ENCODE measurements around the gene WDR27.
"Not testable (repeated sequence)": the region's sequence is repeated elsewhere in the genome, so short reads cannot be mapped to it uniquely, and the experiment has no call there.

The WDR27 gene

GRCh38 chr6:169479783-169480495 is 221.9 kb downstream of the WDR27 start:
- DNase-seq (ENCODE audit: low spot score): no peak

- no peak for DNase-seq (ENCODE audit: low spot score)
These were observed 227.5 kb downstream of the WDR27 start for GRCh38 chr6:169474362-169474761.

- no peak for DNase-seq (ENCODE audit: low spot score)
These were observed 228.2 kb downstream of the WDR27 start for GRCh38 chr6:169473663-169474062.

GRCh38 chr6:169472786-169473416 is 228.9 kb downstream of the WDR27 start:
- no peak for DNase-seq (ENCODE audit: low spot score)

- no peak for DNase-seq (ENCODE audit: low spot score)
These were observed 231.0 kb downstream of the WDR27 start for GRCh38 chr6:169470790-169471189.

GRCh38 chr6:169469028-169469427 is 232.8 kb downstream of the WDR27 start:
- no peak for DNase-seq (ENCODE audit: low spot score)

GRCh38 chr6:169467755-169468154 is 234.1 kb downstream of the WDR27 start:
- DNase-seq (ENCODE audit: low spot score): not testable (repeated sequence)

GRCh38 chr6:169466256-169466655 is 235.6 kb downstream of the WDR27 start:
- DNase-seq (ENCODE audit: low spot score): not testable (repeated sequence)

- no peak for DNase-seq (ENCODE audit: low spot score)
These were observed 244.1 kb downstream of the WDR27 start for GRCh38 chr6:169457762-169458161.

DNA sequence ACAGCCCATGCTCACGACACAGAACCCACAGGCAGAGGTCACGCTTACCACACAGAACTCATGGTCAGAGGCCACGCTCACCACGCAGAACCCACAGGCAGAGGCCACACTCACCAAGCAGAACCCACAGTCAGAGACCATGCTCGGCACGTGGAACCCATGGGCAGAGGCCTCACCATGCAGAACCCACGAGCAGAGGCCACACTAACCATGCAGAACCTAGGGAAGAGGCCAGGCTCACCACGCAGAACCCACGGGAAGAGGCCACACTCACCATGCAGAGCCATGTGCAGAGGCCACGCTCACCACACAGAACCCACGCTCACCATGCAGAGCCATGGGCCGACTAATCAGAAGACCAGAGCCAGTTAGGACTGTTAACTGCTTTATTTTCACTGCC is 245.0 kb downstream of the WDR27 start:
- DNase-seq (ENCODE audit: low spot score): no peak

GRCh38 chr6:169455470-169455869 is 246.4 kb downstream of the WDR27 start:
- DNase-seq (ENCODE audit: low spot score): no peak

DNA sequence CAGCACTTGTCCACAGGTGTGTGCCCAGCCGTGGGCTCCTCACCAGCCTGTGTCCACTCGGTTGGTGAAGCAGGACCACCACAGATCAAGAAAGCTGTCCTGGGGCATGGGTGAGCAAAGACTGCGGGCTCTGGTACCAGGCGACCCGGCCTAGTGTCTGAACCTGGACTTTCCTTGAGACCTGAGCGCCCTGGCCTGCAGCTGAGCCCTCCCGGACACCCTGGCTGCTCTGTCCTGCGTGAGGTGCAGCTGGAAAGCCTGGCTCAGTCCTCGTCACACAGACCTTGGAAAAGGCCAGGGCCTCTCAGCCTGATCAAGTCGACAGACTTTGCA is 247.0 kb downstream of the WDR27 start:
- DNase-seq (ENCODE audit: low spot score): no peak

DNA sequence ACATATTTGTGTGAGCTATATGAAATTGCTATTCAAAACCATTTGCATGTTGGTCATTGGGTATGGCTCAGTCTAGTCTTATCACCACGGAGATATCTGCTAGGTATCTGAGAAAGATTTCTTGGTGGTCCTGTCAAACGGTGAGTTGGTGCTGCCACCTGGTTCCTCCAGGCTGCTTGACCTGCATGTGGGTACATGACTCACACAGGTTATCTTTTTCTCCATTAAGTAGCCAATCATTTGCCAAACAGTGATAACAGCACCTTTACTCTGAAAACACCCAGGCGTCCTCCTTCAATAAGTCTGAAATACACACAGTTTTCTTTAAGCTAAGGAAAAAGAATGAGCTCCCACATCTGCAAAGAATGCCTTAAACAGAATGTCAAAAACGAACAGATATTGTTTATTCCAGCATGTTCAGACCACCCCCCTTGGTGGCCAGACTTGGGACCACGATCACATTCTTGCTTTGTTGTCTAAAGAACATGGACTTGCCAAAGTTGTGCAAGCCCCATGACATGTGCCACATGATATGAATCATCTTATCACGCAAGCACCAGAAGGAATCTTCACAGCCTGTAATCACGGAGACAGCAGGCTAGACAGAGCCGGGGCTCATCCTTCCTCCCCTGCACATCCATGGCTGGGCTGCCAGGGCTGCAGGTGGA is 247.5 kb downstream of the WDR27 start:
- peak; percentile 87 for DNase-seq (ENCODE audit: low spot score)

- no peak for DNase-seq (ENCODE audit: low spot score)
These were observed 248.8 kb downstream of the WDR27 start for GRCh38 chr6:169452869-169453620.

GRCh38 chr6:169452117-169452868 is 249.5 kb downstream of the WDR27 start:
- peak; percentile 90 for DNase-seq (ENCODE audit: low spot score)

DNA sequence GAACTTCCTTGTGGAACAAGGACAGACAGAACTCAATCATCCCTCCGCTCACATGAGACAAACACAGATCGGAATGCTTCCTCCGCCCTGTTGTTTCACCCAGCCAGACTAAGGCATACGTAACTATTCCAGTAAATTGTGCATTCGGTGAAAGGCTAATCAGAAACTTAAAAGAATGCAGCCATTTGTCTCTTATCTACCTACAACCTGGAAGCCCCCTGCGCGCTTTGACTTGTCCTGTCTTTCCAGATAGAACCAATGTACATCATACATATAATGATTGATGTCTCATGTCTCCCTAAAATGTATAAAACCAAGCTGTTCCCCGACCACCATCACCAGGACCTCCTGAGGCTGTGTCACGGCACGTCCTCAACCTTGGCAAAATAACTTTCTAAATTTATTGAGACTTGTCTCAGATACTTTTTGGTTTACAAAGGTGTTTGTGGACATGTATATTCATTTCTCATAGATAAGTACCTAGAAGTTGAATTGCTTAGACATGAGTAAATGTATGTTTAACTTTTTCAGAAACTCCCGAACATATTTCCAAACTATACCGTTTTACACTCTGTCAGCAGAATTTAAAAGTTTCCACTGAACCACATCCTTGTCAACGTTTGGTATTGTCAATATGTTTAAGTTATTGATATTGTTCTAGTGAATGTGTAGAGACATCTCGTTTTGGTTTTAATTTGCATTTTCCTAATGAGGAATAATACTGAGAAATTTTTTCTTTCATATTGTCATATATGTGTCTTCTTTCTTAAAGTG is 250.6 kb downstream of the WDR27 start:
- DNase-seq (ENCODE audit: low spot score): no peak

DNA sequence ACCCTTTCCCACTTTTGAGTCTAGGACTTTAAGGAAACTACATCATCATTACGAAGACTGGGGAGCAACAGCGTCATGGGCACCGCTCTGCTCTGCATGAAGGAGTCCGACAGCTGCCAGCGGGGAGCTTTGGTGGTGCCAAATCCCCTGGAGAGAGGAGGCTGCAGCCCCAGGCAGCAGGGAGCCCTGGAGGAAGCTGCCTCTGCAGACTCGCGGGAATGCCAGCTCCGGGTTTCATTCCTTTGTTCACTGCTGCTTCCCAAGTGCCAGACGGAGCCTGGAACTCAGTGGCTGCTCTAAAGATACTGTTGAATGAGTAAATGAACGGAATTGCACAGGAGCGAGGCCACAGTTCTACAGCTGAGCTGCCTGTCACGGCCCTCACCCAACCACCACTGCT is 251.7 kb downstream of the WDR27 start:
- DNase-seq (ENCODE audit: low spot score): no peak

GRCh38 chr6:169449221-169449620 is 252.6 kb downstream of the WDR27 start:
- DNase-seq (ENCODE audit: low spot score): no peak

DNA sequence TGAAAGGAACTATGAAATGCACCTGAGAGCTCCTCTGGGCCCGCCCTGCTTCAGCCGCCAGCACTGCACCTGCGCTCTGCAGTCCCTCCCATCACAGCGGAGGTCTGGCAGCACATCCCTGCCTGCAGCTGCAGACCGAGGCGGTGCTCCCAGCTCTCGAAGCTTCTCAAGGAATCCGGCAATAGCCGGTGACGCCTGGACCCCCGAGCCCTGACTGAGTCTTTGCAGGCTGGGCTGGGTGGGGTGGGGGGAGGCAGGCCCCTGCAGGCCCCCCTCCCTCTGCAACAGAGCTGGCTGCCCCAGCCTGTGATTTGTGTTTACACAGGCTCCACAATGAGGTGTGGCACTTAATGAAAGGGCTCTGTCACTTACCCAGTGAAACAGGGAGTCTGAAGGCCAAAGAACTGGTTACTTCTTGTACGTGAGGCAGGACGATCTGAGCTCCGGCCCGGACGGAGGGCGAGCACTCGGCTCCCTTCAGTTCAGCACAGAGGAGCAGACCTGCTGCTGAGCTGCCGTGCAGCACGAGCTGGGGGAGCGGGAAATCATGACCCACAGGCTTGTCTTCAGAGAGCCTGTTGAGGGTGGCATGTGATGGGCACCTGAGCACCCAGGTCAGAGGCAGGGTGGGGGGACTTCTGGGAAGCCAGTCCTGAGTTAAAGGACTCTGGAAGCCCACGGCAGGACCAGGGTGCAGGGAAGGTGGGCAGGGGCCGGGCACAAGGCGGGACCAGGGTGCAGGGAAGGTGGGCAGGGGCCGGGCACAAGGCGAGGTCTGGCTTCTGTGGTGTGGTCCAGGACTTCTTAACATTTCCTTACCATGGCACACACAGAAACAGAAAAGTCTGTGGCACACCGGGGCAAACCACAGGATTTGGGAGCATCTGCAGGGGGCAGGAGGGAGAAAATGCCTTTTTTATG is 255.9 kb downstream of the WDR27 start:
- no peak for DNase-seq (ENCODE audit: low spot score)

GRCh38 chr6:169445227-169445626 is 256.6 kb downstream of the WDR27 start:
- no peak for DNase-seq (ENCODE audit: low spot score)
